Body of pancreas (tissue), 4 donors: Measurements from ENCODE around the gene UBE2R2. TPM values are rescaled to one million over a fixed set of nuclear protein-coding genes. Genes with fewer than 3 reads are reported as not detected.

ENCODE experiments used
- ATAC-seq: fragments of 150-250 bp; one replicate; pipeline ENCODE4 v1.9.1; 2016
- DNase-seq, 4 donors: peaks; one replicate each; pipeline ENCODE4 v3.0.0-alpha.2; 2019
- H3K27ac ChIP-seq, 4 donors: fragments of 200-600 bp; sonication (generic); 1 replicate in 3 of 4; 2 replicates in 1 of 4; pipeline versions ENCODE4 v1.5.1 to v1.6.1; 2016 to 2019; ENCODE audit warnings: mild to moderate bottlenecking in 1 of 4, mixed read lengths in 1 of 4, moderate library complexity in 1 of 4
- H3K27me3 ChIP-seq, 2 donors: fragments of 200-600 bp; sonication (generic); one replicate each; pipeline ENCODE4 v1.6.0; 2016; ENCODE audit warnings: mild to moderate bottlenecking in 1 of 2
- H3K36me3 ChIP-seq, 2 donors: fragments of 200-600 bp; sonication (generic); replicated peaks in 1 of 2; 2 replicates each; pipeline ENCODE4 v1.5.1; 2016; ENCODE audit warnings: low read depth in 2 of 2; ENCODE audit not compliant: insufficient read depth in 1 of 2
- H3K4me1 ChIP-seq: fragments of 200-600 bp; sonication (generic); one replicate; pipeline ENCODE4 v1.6.0; 2016
- H3K4me3 ChIP-seq, 2 donors: fragments of 200-600 bp; sonication (generic); 1 replicate in 1 of 2; 2 replicates in 1 of 2; pipeline ENCODE4 v1.5.1; 2016 to 2019
- H3K9me3 ChIP-seq, 3 donors: fragments of 200-600 bp; sonication (generic); 1 replicate in 2 of 3; 2 replicates in 1 of 3; pipeline ENCODE4 v1.5.1; 2016
- POLR2A ChIP-seq, 3 donors: fragments of 450-650 bp; IDR thresholded peaks; one replicate each; pipeline ENCODE4 v1.6.1; 2016; ENCODE audit warnings: antibody characterized with exemption in 3 of 3, mild to moderate bottlenecking in 2 of 3
- WGBS, 2 donors: methylation state at CpG; one replicate each; pipeline ENCODE4 v1.1.5; 2017; 5-methylcytosine and 5-hydroxymethylcytosine counted together
- intact Hi-C: fragments of 100-400 bp; cut with DNase I; formaldehyde crosslinking; loops from one replicate; pipeline ENCODE4 v1.15.1; 2023
- total RNA-seq, 2 donors: library from RNA; depleted of rRNA; stranded (reverse); fragments of >200 nt; gene quantifications; one replicate each; pipeline ENCODE4 v1.1.0, GENCODE V29; 2016
- TF ChIP-seq, protein P1 (sequence below), 7 experiments: fragments of 450-650 bp in 4 of 7; fragments of 200-600 bp in 3 of 7; sonication (generic) in 3 of 7; IDR thresholded peaks; one replicate each; pipeline ENCODE4 v1.5.1; 2016 to 2019; ENCODE audit warnings: antibody characterized with exemption in 7 of 7

UBE2R2 gene
- total RNA-seq, 2 donors from 2014 or later, result 26.7 to 31.4 TPM

GRCh38 chr9:33809506-33809905 lies 7.5 kb upstream of the UBE2R2 start:
- 61 to 89% methylated on average over 1 of the region's 1 CpG for WGBS, 2 donors
- TF ChIP-seq, protein P1, sequence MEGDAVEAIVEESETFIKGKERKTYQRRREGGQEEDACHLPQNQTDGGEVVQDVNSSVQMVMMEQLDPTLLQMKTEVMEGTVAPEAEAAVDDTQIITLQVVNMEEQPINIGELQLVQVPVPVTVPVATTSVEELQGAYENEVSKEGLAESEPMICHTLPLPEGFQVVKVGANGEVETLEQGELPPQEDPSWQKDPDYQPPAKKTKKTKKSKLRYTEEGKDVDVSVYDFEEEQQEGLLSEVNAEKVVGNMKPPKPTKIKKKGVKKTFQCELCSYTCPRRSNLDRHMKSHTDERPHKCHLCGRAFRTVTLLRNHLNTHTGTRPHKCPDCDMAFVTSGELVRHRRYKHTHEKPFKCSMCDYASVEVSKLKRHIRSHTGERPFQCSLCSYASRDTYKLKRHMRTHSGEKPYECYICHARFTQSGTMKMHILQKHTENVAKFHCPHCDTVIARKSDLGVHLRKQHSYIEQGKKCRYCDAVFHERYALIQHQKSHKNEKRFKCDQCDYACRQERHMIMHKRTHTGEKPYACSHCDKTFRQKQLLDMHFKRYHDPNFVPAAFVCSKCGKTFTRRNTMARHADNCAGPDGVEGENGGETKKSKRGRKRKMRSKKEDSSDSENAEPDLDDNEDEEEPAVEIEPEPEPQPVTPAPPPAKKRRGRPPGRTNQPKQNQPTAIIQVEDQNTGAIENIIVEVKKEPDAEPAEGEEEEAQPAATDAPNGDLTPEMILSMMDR (IDR thresholded peaks at IDR 0.05), result no peak
- TF ChIP-seq POLR2A (IDR thresholded peaks at IDR 0.05), result no peak
- peak overlapping the region in 1 of 4 donors; percentile 8 for H3K27ac ChIP-seq
- peaks cover 72% of the 10 kb centered on the region for H3K4me1 ChIP-seq
- no peak for ATAC-seq
- intact Hi-C loops, result no loop called here
- no peaks in the 10 kb centered on the region for H3K36me3 ChIP-seq
- H3K27me3 ChIP-seq, result no peaks in the 10 kb centered on the region
- DNase-seq, result no peak
- H3K4me3 ChIP-seq, result no peak overlapping the region
- H3K9me3 ChIP-seq, result no peaks in the 10 kb centered on the region

- H3K4me3 ChIP-seq, result no peak overlapping the region
- no peaks in the 10 kb centered on the region for H3K27me3 ChIP-seq
- DNase-seq (no peak), ATAC-seq (no peak)
- TF ChIP-seq, protein P1 (IDR thresholded peaks at IDR 0.05), result peak; percentile 58 to 83 (median 70)
- no peak for TF ChIP-seq POLR2A (IDR thresholded peaks at IDR 0.05)
- intact Hi-C loops, result no loop called here
- H3K27ac ChIP-seq, result peak overlapping the region; percentile 58 to 100 (median 78)
- 54 to 60% methylated on average over 8 of the region's 8 CpGs for WGBS, 2 donors
- H3K36me3 ChIP-seq, result no peaks in the 10 kb centered on the region
- H3K4me1 ChIP-seq, result peaks cover 49% of the 10 kb centered on the region
- no peaks in the 10 kb centered on the region for H3K9me3 ChIP-seq
Measured at GRCh38 chr9:33813712-33814641, 3.0 kb upstream of the UBE2R2 start.

DNA sequence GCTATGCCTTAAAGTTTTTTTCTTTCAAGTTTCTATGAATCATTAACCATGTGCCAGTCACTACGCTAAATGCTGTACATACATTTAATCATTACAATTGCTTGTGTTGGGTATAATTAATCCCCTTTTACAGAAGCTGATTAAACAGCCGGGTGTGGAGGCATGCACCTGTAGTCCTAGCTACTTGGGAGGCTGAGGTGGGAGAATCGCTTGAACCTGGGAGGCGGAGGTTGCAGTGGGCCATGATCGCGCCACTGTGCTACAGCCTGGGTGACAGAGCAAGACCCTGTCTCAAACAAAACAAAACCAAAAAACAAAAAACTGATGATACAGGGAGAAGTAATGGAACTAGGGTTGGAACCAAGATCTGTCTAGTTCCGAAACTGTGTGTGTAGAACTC lies 1.2 kb upstream of the UBE2R2 start:
- DNase-seq (no peak), ATAC-seq (no peak)
- intact Hi-C loops, result loop anchor here (5.0 kb wide), 1 partner anchor 37 kb away; no protein-coding TSS in a partner anchor
- 92 to 94% methylated on average over 7 of the region's 7 CpGs for WGBS, 2 donors
- Histone ChIP-seq H3K4me3 (no peak overlapping the region), H3K27me3 (no peaks in the 10 kb centered on the region), H3K9me3 (no peaks in the 10 kb centered on the region), H3K4me1 (peaks cover 44% of the 10 kb centered on the region), H3K36me3 (no peaks in the 10 kb centered on the region), H3K27ac (peak overlapping the region; percentile 89 to 100 (median 98))
- no peak for TF ChIP-seq POLR2A (IDR thresholded peaks at IDR 0.05)
- TF ChIP-seq, protein P1 (IDR thresholded peaks at IDR 0.05), result no peak

- DNase-seq (peak; percentile 54 to 67 (median 58)), ATAC-seq (peak; percentile 31)
- H3K27ac ChIP-seq, result peak overlapping the region; percentile 89 to 100 (median 98)
- intact Hi-C loops, result loop anchor here (5.0 kb wide), 1 partner anchor 35 kb away; no protein-coding TSS in a partner anchor
- WGBS, 2 donors, result 0 to 1% methylated on average over 5 to 67 of the region's 81 CpGs
- H3K9me3 ChIP-seq, result no peaks in the 10 kb centered on the region
- no peaks in the 10 kb centered on the region for H3K36me3 ChIP-seq
- H3K4me3 ChIP-seq, result peak overlapping the region; percentile 90 to 91
- H3K27me3 ChIP-seq, result no peaks in the 10 kb centered on the region
- peaks cover 59% of the 10 kb centered on the region for H3K4me1 ChIP-seq
- peak in 2 of 3 donors; percentile 36 to 41 for TF ChIP-seq POLR2A (IDR thresholded peaks at IDR 0.05)
- TF ChIP-seq, protein P1 (IDR thresholded peaks at IDR 0.05), result peak in 3 of 7 experiments; percentile 24 to 29 (median 29)
Measured at GRCh38 chr9:33817327-33818166, 587 bp downstream of the UBE2R2 start.
